ENCODE data around the gene C1orf167.

Gene C1orf167, protein sequence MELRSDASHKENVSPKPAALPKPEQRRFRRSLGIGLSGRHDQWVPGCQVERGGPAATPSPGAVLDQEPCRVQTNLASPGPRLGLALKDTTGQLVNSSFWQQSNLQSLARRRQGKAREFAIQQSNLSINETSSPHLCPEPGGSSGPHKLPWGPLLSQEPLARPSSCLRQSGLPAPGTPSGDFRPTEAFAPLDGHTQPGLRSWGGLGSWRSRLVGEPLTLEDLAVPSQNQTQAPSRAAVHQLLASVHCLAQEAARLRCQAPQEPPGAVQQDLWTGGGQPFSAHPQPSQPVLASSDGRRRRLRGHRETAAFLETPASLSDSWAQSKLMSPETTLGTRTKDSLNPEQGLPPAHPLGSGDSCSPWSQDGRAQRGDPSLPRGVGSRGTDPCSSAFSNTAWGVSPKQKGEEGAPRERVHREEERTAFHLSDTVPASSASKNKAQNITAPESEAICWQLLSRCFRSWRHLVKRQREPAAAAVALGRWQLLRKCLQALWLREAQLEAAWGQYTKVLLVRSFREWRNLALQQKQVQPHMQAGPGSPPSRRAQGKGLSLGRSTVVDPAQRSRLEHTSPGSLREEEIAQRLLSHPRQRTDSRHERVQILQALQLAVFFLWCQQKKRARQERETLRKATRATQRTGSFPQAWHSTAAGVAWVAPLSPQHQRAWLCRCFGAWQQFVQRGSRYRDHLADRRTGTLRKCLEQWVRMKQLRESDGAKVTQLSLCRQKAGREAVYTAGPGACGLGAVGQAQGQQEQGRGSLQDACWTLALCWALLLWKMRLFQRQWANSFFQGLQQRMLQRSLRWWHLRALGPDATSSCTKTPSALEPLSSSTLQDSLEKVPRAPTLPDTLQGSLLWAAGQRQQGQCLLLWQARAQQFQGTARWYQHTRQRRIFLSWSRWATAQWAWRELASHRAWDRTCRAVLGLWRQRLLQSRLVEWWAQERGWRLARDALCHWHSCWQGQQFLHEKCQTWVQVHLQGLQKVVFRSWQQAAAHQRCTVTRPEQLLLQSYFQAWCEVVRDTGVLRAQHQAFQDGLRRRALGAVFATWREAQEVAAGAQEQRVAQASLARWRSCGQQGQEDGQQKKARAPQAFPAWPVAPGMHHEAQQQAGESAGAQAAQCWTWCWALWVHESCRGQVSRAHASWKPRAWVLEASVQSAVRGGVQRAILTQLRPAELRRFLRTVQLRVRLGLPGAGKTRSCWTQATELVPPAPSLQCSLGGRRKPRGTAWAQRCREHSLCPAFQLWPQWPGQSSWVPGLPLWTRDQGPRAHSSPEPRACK (N-terminal part only)

GRCh38 chr1:11761988-11762406 is at the start of gene C1orf167:
C1orf167 (plus strand) TSS chr1:11762193; CDS start chr1:11764401, 2,208 bp downstream.
- DNase-seq (ENCODE audit: low read depth): no peak

GRCh38 chr1:11712285-11712684 is 49.7 kb upstream of the C1orf167 start:
- no peak for DNase-seq (ENCODE audit: low read depth)

DNA sequence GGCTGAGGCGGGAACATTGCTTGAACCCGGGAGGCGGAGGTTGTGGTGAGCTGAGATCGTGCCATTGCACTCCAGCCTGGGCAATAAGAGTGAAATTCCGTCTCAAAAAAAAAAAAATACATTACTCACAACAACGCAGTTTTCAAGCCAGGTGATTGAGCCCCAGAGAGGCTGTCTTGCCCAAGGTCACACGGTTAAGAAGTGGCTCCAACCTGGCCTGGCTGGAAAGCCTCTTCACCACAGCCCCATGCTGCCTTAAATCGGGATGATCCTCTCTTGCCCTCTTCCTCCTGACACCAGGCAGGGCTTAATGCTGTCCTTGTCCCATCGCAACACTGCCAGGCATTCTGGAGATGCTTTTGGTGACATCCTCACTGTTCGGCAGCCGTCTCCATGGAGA is 48.9 kb upstream of the C1orf167 start:
- DNase-seq (ENCODE audit: low read depth): no peak

DNA sequence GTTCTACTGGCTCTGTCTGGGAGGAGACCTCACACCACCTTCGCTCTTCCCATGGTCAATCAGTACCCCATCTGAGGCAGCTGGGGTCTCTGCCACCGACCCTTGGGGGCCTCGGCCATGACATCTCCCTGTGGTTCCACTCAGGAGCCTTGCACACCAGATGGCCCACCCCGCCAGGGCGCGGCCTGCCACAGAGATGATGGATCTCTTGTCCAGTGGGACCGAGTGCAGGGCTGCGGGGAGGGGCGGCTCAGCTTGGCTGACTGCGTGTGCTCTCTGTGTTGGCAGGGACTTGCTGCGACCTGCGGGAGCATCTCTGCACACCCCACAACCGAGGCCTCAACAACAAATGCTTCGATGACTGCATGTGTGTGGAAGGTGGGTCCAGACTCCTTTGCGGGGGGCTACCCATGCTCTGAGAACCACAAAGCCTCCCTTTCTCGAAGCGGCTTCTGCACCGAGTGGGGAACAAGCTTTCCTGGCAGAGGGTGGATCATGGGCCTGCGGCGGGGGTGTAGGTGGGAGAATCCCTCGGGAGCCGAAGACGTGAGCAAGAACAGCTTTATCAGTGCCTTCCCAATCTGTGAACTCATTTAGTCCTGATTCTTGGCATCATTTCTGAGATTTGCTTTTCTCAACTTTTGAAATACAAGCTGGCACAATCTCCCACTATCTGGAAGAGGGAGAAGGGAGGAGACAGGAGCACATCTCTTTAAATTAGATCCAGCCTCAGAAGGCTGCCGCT is 47.0 kb upstream of the C1orf167 start:
- DNase-seq (ENCODE audit: low read depth): no peak

DNA sequence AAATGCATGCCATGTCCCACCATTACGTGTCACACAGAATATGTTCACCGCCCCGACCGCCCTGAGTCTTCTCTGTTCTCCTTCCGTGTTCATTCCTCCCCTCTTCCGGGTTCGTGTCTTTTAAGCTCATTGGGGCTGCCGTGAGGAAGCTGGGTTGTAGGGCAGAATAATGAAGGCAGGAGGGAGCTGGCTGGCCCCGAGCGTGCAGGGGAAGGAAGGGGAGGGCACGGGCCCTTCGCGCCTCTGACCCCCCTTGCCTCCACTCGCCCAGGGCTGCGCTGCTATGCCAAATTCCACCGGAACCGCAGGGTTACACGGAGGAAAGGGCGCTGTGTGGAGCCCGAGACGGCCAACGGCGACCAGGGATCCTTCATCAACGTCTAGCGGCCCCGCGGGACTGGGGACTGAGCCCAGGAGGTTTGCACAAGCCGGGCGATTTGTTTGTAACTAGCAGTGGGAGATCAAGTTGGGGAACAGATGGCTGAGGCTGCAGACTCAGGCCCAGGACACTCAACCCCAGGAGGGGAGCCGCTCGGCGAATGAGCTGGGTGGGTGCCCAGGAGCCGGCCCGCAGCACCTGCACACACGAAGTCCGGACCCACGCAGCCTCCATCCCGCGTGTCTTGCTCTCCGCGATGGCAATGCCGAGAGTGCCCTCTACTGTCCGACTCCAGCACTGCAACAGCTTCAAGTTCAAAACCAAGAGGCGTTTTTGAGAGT is 42.5 kb upstream of the C1orf167 start:
- DNase-seq (ENCODE audit: low read depth): peak; percentile 79

DNA sequence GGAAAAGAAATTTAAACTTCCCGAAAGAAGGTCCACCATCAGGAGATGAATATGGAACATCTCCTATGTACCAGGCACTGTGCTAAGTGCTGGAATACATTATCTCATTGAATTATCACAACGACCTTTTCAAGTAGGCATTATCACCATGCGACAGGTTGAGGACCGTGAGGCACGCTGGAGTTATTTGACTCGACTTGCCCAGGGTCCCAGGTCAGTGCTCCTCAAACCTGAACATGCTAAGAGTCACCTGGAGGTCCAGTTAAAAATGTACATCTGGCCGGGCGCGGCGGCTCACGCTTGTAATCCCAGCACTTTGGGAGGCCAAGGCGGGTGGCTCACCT is 42.0 kb upstream of the C1orf167 start:
- no peak for DNase-seq (ENCODE audit: low read depth)

DNA sequence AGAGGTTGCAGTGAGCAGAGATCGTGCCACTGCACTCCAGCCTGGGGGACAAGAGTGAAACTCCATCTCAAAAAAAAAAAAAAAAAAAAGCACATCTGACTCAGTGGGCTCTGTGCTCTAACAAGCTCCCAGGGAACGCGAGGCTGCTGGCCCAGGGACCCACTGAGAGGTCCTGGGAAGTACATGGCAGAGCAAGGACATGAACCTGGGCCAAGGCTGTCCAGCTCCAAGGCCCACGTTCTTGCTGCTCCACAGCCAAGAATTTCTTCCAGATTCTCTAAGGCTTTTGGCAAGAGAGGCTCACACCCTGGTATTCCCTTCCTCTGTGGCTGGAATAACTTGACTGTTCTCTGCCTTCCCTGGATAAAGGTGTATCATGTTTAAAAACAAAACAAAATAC is 41.5 kb upstream of the C1orf167 start:
- no peak for DNase-seq (ENCODE audit: low read depth)

- DNase-seq (ENCODE audit: low read depth): no peak
These were observed 40.7 kb upstream of the C1orf167 start for GRCh38 chr1:11721311-11721710.

DNA sequence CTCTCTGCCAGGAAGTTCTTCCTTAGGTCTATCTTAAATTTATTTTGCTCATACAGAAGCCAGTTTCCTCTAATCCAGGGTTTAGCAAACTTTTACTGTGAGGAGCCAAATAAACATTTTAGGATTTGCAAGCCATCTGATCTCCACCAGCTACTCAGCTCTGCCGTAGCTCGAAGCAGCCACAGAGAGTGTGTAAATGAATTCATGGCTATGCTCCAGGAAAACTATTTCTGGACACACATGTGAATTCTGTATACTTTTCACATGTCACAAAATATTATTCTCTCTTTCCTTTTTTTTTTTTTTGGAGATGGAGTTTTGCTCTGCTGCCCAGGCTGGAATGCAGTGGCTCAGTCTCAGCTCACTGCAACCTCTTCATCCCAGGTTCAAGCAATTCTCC is 39.5 kb upstream of the C1orf167 start:
- DNase-seq (ENCODE audit: low read depth): no peak

- DNase-seq (ENCODE audit: low read depth): no peak
These were observed 36.4 kb upstream of the C1orf167 start for GRCh38 chr1:11725616-11726015.

GRCh38 chr1:11727119-11727518 is 34.9 kb upstream of the C1orf167 start:
- no peak for DNase-seq (ENCODE audit: low read depth)

GRCh38 chr1:11728126-11728806 is 33.7 kb upstream of the C1orf167 start:
- no peak for DNase-seq (ENCODE audit: low read depth)

DNA sequence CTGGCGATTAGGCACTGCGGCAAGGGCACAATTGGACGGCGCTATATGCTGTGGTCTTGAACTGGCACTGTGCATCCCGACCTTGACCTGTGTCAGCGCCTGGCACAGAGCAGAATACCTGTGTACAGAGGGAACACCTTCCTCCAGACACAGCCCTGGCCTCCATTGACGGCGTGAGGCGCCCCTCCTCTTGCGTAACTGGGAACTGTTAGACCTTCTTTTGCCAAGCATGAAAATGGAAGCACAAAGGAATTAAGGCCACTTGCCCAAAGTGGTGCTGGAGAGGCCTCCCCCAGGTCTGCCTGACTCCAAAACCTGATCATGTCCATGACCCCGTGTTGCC is 32.9 kb upstream of the C1orf167 start:
- DNase-seq (ENCODE audit: low read depth): no peak

- DNase-seq (ENCODE audit: low read depth): no peak
These were observed 32.2 kb upstream of the C1orf167 start for GRCh38 chr1:11729498-11730428.

- no peak for DNase-seq (ENCODE audit: low read depth)
These were observed 31.5 kb upstream of the C1orf167 start for GRCh38 chr1:11730429-11730891.

GRCh38 chr1:11731691-11732283 is 30.2 kb upstream of the C1orf167 start:
- DNase-seq (ENCODE audit: low read depth): no peak

DNA sequence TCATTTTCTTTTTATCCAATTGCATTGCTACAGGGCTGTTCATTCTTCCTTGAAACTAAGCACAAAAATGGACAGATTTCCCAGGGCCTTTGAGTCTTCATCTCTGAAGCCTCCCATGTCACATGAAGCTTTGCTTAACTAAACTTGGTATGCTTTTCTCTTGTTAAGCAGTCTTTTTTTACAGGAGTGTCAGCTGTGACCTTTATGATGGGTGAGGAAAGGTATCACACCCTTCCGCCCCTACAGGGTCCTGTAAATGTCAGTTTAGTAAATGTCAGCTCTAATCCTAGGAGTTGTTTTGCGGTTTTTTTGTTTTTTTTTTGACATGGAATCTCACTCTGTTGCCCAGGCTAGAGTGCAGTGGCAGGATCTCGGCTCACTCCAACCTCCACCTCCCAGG is 28.7 kb upstream of the C1orf167 start:
- no peak for DNase-seq (ENCODE audit: low read depth)

DNA sequence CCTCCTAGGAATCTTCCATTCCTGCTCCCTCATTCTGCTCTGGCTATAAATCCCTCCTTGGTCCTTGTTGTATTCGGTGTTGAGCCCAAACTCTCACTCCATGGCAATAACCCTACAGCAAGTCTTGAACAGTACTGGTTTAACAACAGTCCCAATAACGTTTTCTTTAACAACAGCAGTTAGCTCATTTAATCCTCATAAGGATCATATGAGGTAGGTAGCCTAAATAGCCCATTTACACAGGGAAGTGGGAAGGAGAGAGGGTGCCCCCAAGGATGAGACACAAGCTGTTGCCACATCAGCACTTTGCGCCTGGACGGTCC is 26.5 kb upstream of the C1orf167 start:
- DNase-seq (ENCODE audit: low read depth): no peak
